HG03103 (cell line): Measurements from ENCODE around the gene IL26.
"Not testable (repeated sequence)": the region's sequence is repeated elsewhere in the genome, so short reads cannot be mapped to it uniquely, and the experiment has no call there.

Experiments used
- ATAC-seq: cut with Tn5 transposase; IDR thresholded peaks from one replicate; pipeline ENCODE4 v1.9.1; 2021; ENCODE audit warnings: low read depth; ENCODE audit not compliant: unreplicated experiment

The IL26 gene

DNA sequence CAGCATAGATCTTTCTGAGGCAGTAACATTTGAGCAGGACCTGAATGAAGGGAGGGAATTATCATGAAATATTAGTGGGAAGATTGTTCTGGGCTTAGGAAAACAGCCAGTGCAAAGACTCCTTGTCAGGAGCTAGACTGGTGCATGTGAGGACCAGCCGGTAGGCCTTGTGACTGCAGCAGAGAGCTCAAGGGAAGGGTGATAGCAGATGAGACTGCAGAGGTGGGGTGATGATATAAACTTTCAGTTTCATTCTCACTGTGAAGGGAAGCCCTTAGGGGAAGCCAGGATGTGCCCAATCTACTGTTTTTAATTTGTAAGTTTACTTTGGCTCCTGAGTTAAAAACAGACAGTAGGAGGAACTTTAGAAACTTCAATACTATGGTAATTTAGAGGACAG is 15.4 kb upstream of the IL26 start:
- peak; percentile 93 for ATAC-seq

DNA sequence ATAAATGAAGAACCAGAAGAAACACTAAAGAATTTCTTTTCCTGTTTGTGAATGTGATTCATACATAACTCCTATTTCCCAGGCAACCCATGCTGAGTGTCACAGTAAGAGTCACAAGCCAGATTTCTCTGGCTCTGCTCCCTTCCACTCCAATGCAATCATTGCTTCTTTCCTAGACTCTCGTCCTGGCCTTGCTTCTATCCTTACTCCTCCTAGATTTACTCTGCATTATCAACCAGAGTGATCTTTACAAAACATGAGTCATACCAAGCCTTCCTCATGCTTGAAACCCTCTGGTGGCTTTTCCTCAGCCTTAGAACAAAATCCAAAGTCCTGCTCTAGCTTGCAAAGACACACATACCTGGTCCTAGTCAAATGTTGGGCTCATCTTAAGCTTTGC is 14.5 kb upstream of the IL26 start:
- no peak for ATAC-seq

DNA sequence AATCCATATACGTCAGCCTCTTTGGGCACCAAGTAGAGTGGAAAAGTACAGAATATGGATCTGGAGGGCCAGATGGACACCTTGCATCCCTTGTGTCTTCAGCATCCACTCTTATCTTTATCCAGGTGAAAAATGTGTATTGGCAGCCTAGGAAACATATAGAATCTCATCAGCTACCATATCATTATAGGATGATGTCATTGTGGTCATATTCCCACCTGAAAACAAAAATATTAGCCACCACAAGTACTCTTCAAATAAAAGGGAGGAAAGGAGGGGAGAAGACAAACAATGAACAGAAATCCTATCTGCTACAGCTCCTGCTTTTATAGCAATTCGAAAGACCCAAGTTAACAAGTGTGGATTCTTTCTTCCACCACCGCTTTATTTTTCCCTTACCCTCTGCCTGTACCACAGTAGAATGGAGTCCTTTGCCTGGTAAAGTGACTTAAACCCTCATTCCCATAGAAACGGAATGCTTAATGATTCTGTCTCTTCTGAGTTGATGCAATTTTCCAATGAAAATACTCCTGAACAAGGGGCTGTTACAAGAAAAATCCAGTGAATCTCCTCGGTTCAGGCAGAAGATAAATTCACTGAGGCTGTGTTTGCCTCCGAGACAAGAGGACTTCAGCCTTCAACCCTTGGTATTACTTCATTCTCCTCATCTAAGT is 13.8 kb upstream of the IL26 start:
- ATAC-seq: no peak

DNA sequence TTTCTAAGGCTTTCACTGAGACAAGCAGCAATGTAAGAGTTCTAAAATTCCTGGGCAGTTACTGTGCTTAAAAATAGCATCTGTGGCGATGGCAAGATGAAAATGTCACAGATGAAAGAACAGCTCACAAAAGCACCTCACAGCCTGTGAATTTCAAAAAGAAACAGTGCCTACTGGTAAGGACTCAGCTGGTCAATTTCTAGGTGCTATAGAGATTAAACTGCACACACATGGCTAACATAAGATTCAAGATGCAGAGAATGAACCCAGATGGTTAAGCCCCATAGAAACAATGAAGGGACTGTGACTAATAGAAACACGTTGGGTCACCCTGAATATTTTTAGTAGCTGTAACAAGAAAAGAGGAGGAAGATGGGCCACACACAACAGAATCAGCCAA is 12.0 kb upstream of the IL26 start:
- no peak for ATAC-seq

GRCh38 chr12:68237078-68237477 is 11.5 kb upstream of the IL26 start:
- ATAC-seq: no peak

DNA sequence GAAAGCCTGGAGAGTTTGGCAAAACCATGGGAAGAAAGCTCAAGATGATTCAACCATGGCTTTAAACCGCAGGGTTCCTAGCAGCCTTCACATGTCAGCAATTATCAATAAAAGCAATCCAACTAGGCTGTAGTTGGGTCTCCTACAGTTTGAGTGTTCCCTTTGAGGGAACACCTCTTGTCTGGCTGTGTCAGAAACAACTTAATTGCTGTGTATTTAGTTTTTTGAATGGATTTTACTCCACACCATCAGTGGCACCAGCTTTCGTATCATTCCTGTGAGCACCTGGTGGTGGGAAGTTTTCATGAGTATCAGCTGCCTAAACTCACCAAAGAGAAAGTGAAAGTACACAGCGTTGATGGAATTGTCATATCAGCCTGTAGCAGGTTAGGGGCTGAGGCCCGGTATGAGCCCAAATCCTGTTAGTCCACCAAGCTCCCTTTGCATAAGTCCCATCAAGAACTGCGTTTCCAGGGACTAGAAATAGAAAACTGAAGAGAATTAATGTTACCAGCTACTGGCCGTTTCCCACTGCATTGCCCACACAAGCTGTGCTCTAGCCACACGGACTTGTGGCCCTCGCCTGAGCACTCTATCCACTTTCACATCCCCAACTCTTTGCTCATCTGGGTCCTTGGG is 10.9 kb upstream of the IL26 start:
- ATAC-seq: peak; percentile 42

DNA sequence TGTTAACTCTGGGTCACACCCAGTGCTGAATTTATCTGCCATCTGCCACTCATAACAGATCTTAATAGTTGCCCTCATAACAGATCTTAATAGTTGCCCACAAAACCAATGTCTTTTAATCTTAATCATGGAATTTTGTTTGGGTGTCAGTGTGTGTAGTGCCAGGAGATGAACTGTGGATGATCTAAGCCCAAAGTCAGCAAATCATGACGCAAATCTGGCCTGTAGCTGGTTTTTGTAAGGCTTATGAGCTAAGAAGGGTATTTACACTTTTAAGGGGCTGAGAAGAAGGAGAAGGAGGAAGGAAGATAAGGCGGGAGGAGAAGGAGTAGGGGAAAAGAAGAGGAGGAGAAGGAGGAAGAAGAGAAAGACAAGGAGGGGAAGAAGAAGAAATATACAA is 10.0 kb upstream of the IL26 start:
- ATAC-seq: no peak

DNA sequence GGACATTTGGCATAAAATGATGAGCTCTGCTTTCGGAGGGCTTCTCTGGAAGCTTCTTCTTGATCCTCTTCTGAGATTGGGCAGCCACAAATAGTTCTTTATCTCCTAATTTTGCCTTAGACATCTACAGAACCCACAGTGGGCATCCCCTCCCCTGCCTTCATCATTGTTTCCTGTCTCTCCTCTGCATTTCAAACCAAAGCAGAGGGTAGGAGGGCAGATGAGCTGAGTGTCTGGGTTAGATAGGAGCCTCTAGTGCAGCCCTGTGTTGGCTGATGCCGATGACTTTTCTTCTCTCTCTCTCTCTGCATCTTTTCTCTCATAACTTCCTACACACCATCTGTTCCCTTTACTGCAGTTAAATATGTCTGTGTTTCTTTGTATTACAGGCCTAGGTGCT is 8.5 kb upstream of the IL26 start:
- no peak for ATAC-seq

GRCh38 chr12:68233498-68233897 is 7.9 kb upstream of the IL26 start:
- no peak for ATAC-seq

DNA sequence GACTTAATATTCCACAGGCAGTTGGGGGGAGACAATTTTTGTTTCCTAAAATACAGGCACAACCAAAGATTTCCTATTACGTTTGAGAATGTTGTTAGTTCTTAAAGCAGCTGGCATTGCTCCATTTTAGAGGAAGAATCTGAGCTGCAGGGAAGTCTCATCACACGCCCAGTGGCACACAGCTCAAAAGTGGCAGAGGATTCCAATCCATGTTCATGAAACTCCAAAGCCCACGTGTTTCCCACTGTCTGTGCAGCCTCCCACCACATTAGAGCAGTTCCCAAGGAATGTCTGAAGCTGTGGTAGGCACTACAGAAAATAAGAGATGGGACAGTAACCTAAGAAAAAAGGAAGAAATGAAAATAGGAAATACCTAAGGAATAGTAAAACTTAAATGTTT is 6.1 kb upstream of the IL26 start:
- no peak for ATAC-seq

GRCh38 chr12:68231229-68231628 is 5.6 kb upstream of the IL26 start:
- no peak for ATAC-seq

GRCh38 chr12:68229956-68230355 is 4.3 kb upstream of the IL26 start:
- ATAC-seq: no peak

DNA sequence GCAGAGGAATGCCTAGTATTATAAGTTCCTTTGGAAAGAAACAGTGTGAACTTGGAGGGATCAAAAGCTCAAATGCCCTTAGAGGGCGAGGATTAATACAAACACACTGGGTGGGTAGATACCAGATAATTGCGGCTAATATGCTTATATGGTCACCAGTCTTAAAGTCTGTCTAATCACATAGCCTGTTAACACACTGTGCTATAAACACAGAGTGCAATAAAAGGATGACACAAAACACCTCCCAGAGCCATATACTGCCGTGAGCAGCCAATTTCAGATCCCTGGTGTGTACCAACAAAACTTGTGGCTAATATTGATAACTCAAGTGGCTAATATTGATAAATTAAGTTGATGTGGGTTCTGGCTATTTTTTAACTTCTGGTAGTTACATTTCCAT is 1.7 kb upstream of the IL26 start:
- ATAC-seq: no peak

DNA sequence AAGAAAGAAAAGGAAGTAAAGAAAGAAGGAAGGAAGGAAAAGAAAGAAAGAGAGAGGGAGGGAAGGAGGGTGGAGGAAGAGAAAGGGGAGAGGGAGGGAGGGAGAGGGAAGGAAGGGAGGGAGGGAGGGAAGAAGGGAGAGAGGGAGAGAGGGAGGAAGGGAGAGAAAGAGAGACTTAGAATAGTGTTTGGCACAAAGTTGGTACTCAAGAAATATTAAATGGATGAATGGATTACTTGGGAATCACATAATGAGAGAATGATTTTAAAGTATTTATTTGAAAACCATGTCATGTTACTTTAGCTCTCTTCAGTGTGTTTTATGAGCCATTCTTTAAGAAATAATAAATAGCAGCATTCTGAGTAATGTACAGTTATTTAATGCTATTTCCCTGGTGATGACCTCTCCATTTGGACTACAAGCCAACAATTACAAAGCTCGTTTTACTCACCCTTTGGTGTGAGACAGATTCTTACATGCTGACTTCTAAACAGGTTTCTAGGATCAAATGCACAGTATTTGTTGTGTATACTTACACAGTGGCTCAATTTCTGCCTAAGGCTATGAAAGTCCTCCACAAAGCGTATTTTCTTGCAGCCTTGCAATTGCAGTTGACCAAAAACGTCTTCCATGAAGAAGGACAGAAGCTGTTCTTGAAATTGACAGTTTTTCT is 861 bp downstream of the IL26 start:
- no peak for ATAC-seq

GRCh38 chr12:68223067-68223747 is 2.4 kb downstream of the IL26 start:
- peak; percentile 93 for ATAC-seq

DNA sequence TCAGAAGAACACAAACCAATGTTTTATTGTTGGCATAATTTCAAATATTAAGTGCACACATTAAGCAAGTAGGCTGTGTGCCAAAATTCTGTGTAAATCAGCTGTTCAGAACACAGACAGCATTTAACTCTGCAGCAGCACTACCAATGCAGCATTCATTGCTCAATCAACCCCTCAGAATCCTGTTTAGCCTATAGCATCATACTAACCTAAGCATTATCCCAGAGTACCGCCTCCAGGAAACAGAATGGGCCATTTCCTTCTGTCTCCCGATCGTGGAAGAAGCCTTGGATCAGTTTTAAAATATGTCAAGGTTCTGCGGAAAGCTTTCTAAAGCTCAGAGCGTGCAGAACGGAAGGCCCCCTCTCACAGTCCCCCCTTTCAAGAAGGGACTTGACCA is 3.3 kb downstream of the IL26 start:
- no peak for ATAC-seq

DNA sequence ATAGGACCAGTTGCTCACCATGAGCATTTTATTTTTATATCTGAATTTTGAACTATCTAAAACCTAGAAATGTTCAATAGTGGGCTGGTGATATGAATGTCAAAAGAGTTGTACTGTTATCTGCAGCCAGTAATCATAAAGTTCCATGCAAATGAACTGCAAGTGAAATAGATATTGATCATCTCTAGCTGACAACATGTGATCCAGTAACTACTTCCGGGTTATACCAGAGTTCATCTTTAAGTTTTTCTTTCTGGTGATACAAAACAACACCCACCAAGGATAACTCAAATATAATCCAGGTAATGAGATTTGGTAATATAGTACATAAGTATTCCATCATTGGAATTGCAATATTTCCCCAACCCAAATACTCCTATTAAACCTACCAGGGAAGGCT is 4.1 kb downstream of the IL26 start:
- ATAC-seq: no peak

GRCh38 chr12:68210875-68211274 is 14.7 kb downstream of the IL26 start:
- ATAC-seq: no peak

DNA sequence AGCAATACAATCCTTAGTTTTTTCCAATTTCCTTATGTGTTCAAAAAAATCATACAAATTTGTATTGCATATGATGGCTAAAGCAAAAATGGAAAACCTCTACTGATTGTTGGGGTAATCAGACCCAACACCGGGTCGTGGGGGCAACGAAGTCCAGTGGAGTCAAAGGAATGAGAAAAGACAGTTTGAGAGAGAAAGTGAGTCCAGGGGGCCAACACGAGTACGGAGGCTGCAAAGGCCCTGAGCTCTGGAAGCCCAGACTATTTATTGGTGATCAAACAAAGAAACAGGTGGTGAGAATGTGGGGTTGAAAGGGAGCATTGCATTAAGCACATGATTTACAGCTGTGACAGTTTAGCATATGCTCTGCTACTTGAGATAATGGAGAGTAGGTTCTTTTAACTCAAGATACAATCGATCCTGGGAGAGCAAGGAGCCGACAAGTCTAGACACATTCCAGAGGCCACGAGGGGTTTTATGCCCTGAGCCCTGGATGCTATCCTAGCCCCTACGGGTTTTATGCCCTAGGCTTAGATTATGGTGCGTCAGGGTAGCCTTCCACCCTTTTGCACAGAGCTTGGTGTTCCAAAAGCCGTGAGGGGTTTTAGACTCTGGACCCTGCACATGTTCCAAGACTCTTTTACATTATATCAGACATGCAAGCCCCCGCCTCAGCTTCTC is 16.4 kb downstream of the IL26 start:
- ATAC-seq: not testable (repeated sequence)

GRCh38 chr12:68207276-68207675 is 18.3 kb downstream of the IL26 start:
- no peak for ATAC-seq

DNA sequence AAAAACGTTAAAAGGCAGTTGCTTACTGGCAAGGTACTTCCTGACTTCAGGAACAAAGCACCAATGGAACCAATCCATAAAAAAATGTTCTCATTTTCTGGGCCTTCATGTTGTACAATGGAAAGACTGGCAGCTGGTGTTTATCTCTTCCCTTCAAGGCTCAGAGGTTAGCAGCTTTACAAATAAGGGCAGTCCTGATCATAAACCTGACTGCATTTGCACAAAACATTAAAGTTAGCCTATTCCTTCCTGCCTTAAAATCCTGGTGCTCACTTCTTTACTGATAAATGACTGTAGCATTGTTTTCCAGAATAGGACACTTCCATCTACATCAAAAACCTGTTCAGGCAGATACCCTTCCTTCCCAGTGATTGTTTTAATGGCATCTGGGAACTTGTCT is 19.2 kb downstream of the IL26 start:
- no peak for ATAC-seq
